HTR-8/SVneo (cell line): ENCODE data around the gene ROBO3.

Experiments
- DNase-seq: peaks from one replicate; pipeline ENCODE4 v3.0.0; 2011; ENCODE audit warnings: low spot score, mixed read lengths; ENCODE audit not compliant: insufficient read length
- FAIRE-seq: peaks from 2 replicates; lab custom pipeline; 2011; peaks lifted over from hg19 to GRCh38; lab: Jason Lieb, UNC

The ROBO3 gene

DNA sequence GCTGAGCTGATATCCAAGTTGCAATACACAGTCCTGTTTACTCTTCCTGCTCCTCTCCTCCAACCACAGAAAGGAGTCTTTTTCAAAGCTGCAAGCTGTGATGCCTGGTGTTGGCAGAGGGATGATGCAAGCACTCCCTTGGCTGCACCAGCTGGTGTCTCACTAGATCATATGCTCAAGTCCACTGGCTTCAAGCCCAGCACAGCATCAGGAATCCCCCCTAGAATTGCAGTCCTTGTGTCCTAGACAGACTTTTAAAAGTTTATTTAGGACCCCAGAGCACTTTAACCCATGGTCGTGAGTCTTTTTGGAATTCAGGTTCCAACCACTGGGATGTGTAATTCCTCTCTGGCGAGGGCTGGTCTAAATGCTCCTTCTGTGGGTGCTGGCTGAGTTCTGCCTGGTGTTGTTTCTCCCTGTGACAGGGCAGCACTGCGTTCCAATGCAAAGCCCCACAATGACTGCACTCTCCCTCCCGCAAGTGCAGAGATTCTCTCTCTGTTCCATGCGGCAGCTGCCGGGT is 51.9 kb downstream of the ROBO3 start:
- DNase-seq = no peak
- no peak for FAIRE-seq

DNA sequence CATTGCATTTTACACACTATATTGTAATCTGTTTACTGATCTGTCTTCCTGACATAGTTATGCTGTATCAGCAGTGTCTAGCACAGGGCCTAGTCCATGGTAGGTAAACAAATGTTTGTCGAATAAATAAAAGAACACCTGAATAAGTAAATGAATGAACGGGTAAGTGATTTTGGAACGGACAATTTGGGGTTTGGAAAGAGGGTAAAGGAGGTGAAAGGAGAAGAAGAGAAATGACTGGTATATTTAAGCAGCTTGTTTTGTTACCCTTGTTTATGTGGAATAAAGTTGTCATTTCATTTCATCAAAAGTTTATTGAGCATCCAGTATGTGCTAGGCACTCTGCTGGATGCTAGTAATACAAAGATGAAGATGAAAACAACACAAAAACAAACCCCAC is 53.7 kb downstream of the ROBO3 start, which contains the start of gene HEPN1:
Gene HEPN1 (plus strand): TSS at position 301 of the 400 bp plus-strand sequence.
- FAIRE-seq (no peak), DNase-seq (no peak)

DNA sequence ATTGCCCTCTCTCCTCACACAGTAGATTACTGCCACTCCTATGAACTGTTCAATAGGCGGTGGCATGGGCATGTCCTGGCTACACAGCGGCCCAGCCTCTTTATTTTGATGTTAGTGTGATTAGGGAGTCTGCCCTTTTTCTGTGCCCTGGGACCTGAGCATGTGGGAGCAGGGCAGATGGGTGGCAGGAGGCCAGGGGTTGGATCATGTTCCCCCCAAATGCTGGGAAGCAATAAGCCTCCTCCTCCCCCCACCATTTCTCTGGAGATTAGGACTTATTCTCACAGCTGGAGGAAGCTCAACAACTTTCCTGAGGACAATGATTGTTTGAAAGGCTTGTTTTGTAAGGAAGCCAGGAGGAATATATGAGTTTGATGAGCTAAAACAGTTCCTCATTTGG is 54.7 kb downstream of the ROBO3 start:
- FAIRE-seq (no peak), DNase-seq (no peak)

DNA sequence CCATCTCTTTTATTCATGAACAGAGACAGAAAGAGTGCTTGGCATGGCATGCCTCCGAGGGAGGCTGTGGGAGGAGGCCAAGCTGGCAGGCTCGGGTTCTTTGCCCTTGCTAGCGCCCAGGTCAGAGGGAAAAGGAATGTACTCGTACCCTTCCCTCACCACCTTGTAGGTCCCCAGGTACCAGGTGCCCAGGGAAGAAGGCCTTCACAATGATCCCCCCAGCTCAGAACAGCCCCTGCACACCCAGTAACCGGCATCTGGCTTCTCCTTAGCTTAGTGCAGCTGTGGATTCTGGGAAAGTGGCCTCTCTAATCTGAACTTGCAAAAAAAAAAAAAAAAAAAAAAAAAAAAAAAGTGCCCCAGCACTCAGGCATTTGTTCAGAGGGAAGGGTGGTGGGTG is 55.1 kb downstream of the ROBO3 start:
- FAIRE-seq (no peak), DNase-seq (no peak)

DNA sequence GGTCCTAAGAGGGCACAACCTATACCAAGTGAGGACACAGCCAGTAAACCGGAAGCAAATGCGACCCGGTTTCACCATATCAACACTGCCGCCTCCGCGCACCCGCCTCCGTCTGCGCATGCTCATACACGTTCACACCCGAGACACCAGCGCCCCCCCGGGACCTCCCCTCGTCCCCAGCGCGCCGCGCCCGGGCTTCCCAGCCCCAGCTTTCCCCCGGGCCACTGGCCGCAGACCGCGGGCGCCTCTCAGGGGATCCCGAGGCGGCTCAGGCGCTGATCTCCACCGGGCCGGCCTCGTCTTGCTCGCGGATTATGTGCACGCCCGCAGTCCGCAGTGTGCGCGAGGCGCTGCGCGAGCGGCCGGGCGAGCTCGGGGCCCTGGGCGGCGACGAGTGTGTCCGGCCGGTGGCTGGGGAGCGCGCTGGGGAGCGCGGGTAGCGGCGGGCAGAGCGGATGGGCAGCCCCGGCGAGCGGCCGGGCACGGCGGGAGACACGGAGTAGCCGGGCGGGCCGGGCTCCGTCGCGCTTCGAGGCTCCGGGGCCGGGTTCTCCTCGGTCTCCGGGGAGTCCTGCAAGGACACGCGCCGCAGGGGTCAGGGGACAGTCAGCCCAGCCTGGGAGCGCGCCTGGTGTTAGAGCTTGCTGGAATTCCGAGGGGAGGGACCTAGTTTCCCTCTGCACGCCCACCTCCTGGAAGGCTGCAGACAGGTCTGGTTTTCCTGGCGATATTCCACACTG is 55.8 kb downstream of the ROBO3 start:
- FAIRE-seq (no peak), DNase-seq (no peak)

DNA sequence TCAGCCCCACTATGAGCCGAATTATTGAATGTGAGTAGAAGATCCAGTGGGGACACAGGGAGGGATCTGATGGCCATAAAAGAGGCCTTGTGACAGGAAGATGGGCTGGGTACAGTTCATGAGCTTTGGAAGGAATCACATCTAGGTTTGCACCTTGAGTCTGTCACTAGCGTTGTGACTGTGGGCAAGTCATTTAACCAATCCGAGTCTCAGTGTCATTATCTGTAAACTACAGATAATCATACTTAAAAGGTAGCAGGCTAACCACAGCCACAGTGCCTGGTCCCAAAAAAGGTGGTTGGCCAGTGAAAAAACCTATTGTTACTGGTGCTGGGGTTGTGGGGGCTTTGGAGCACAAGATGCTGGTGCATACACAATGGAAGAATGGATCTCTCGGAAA is 57.6 kb downstream of the ROBO3 start:
- FAIRE-seq (no peak), DNase-seq (no peak)

DNA sequence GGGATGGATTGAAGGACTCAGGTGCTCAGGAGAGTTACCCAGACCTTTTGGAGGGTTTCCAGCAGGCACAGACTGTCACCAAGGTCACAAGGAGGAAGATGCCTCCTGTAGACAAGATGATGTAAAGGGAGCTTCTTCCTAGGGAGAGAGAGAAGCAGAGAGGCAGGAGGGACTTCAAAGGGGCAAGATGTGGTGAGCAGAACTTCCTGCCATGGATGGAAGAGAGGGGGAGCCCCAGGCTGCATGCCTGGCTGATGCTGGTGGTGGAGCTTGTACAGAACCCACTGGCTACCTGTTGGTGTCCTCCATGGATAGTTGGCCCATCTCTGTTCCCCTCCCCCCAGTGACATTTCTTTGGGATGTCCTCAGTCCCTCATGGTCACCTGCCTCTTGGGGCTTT is 58.1 kb downstream of the ROBO3 start:
- no peak for FAIRE-seq
- DNase-seq = no peak

DNA sequence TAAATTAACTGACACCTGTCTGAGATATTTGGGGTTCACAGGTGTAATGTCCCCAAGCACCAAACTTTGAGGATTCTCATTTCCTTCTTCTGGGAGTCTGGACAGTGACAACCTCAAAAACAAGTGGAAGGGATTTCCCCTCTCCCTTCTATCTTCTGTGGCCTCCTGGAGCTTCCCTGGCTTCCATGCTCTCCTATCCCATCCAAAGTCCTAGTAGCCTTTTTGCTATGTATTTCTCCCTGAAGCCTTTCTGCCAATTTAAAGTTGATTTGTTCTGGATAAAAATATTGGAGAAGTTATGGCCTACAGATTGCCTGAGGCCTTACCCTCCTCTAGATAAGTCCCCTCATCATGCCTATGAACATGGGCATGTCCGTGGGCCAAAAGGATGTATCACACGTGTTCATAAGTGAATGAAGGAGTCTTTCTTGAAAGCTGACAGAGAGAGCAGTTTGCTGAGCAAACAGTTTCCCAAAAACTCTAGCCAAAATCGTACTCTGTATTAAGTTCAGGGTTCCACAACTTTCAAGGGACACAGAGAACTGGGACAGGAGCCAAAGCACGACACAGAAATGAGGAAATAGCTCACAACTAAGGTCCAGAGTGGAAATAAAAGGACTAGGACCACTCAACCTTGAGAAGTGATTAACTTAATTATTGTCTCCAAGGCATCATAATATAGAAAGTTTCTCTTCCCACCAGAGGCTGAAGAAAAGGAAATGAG is 63.9 kb downstream of the ROBO3 start:
- FAIRE-seq (no peak), DNase-seq (no peak)

DNA sequence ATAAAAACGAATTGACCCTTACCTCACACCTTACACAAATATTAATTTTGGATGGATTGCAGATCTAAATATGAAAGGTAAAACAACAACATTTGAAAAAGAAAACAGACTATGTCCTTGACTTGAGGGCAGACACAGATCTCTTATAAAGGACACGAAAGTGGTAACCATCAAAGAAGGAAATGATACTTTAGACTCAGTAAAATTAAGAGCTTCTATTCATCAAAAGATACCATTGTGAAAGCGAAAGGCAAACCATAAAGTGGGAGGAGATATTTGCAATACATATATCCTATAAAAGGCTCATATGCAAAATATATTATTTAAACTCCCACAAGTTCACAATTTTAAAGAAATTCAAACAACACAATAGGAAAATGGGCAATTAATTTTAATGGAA is 65.6 kb downstream of the ROBO3 start:
- DNase-seq = no peak
- FAIRE-seq = no peak
